ENCODE data around the gene BBLN.

BBLN gene

DNA sequence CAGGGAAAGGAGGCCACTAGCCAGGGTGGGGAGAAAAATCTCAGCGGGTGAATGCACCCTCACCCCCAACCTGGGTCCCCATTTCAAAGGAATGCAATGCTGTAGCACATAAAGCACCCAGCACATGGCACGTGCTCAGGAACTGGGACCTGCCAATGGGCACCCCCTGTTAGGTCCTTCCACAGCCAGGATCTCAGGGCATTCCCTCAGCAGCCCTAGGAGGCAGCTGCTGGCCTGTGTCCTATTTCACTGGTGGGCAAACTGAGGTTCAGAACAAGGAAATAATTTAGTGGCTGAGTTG is 51.9 kb downstream of the BBLN start:
- Histone ChIP-seq H3K27me3 (ENCODE audit: control insufficient read depth, low read length) (peaks cover 44% of the 10 kb centered on the region), H3K79me2 (ENCODE audit: control insufficient read depth, low read length) (no peaks in the 10 kb centered on the region), H3K4me1 (ENCODE audit: control insufficient read depth, low read length) (0 out of 2 replicates have a peak, but pooled peaks cover 4% of the 10 kb centered on the region), H4K20me1 (ENCODE audit: control insufficient read depth, insufficient read depth, low read depth, low read length) (no peaks in the 10 kb centered on the region), H3K4me3 (ENCODE audit: low read length) (no peak overlapping the region), H3K9me3 (ENCODE audit: control insufficient read depth, insufficient read depth, low read length) (no peaks in the 10 kb centered on the region), H3K4me2 (ENCODE audit: low read length) (no peak overlapping the region), H3F3A (ENCODE audit: control insufficient read depth, insufficient read depth) (no peaks in the 10 kb centered on the region), H3K36me3 (ENCODE audit: control insufficient read depth, low read length) (no peaks in the 10 kb centered on the region), H3K9me2 (replicated peaks; ENCODE audit: control insufficient read depth, low read length) (no peaks in the 10 kb centered on the region), H3K27ac (ENCODE audit: low read depth, low read length) (no peak overlapping the region)
- no peak for TF ChIP-seq EZH2phosphoT487 (IDR thresholded peaks at IDR 0.05; ENCODE audit: borderline replicate concordance, low read length)
- TF ChIP-seq, protein P1, sequence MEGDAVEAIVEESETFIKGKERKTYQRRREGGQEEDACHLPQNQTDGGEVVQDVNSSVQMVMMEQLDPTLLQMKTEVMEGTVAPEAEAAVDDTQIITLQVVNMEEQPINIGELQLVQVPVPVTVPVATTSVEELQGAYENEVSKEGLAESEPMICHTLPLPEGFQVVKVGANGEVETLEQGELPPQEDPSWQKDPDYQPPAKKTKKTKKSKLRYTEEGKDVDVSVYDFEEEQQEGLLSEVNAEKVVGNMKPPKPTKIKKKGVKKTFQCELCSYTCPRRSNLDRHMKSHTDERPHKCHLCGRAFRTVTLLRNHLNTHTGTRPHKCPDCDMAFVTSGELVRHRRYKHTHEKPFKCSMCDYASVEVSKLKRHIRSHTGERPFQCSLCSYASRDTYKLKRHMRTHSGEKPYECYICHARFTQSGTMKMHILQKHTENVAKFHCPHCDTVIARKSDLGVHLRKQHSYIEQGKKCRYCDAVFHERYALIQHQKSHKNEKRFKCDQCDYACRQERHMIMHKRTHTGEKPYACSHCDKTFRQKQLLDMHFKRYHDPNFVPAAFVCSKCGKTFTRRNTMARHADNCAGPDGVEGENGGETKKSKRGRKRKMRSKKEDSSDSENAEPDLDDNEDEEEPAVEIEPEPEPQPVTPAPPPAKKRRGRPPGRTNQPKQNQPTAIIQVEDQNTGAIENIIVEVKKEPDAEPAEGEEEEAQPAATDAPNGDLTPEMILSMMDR (IDR thresholded peaks at IDR 0.05; ENCODE audit: low read depth, low read length, poor library complexity, severe bottlenecking) = no peak

All from DOHH2 (cell line).